CD14-positive monocyte (primary cell): Measurements from ENCODE around the gene RAB40C. TPM values are rescaled to one million over a fixed set of nuclear protein-coding genes. Genes with fewer than 3 reads are reported as not detected.

Experiments used
- DNase-seq, 3 donors: peaks; one replicate each; pipeline ENCODE4 v3.0.0-alpha.2; 2011 to 2022
- H2AFZ ChIP-seq: 2 replicates; pipeline ENCODE4 v1.6.0; 2012; ENCODE audit warnings: mild to moderate bottlenecking, low read depth, low read length, inconsistent platforms; ENCODE audit not compliant: insufficient read depth, poor library complexity, severe bottlenecking
- H3K27ac ChIP-seq, 2 donors: 1 replicate in 1 of 2; 2 replicates in 1 of 2; pipeline ENCODE4 v1.5.1; 2012 to 2013; ENCODE audit warnings: low read length in 2 of 2, control low read depth in 1 of 2, inconsistent platforms in 1 of 2, low read depth in 1 of 2, mild to moderate bottlenecking in 1 of 2
- H3K27me3 ChIP-seq, 2 donors: one replicate each; pipeline versions ENCODE4 v1.6.0 to v1.6.1; 2011 to 2013; ENCODE audit warnings: low read length in 2 of 2; ENCODE audit not compliant: control insufficient read depth in 2 of 2, insufficient read depth in 2 of 2
- H3K36me3 ChIP-seq, 2 donors: replicated peaks in 1 of 2; 1 replicate in 1 of 2; 2 replicates in 1 of 2; pipeline versions ENCODE4 v1.5.1 to v1.6.1; 2012 to 2013; ENCODE audit warnings: low read length in 2 of 2, control low read depth in 1 of 2, inconsistent platforms in 1 of 2, mild to moderate bottlenecking in 1 of 2; ENCODE audit not compliant: insufficient read depth in 2 of 2, control insufficient read depth in 1 of 2
- H3K4me1 ChIP-seq, 2 donors: 1 replicate in 1 of 2; 2 replicates in 1 of 2; pipeline versions ENCODE4 v1.5.1 to v1.6.1; 2012 to 2013; ENCODE audit warnings: low read length in 2 of 2, control low read depth in 1 of 2, inconsistent platforms in 1 of 2, mild to moderate bottlenecking in 1 of 2, moderate library complexity in 1 of 2; ENCODE audit not compliant: insufficient read depth in 2 of 2, control insufficient read depth in 1 of 2
- H3K4me2 ChIP-seq: replicated peaks from 2 replicates; pipeline ENCODE3; 2012; ENCODE audit warnings: low read length, moderate library complexity, mild to moderate bottlenecking; ENCODE audit not compliant: poor library complexity, severe bottlenecking; ENCODE audit errors: extremely low read depth
- H3K4me3 ChIP-seq, 3 experiments: fragments of 200-600 bp in 1 of 3; sonication (generic) in 1 of 3; replicated peaks in 1 of 3; 1 replicate in 2 of 3; 2 replicates in 1 of 3; pipeline ENCODE4 v1.5.1; 2011 to 2013; ENCODE audit warnings: low read length in 3 of 3, mild to moderate bottlenecking in 3 of 3, control low read depth in 2 of 3, low read depth in 2 of 3, inconsistent platforms in 1 of 3, moderate library complexity in 1 of 3
- H3K79me2 ChIP-seq: 2 replicates; pipeline ENCODE4 v1.6.0; 2012; ENCODE audit warnings: mild to moderate bottlenecking, control low read depth, inconsistent platforms, low read length, moderate library complexity; ENCODE audit not compliant: insufficient read depth
- H3K9ac ChIP-seq: 2 replicates; pipeline ENCODE4 v1.6.0; 2017; ENCODE audit warnings: low read length, mild to moderate bottlenecking; ENCODE audit not compliant: insufficient read depth, poor library complexity, severe bottlenecking
- H3K9me3 ChIP-seq, 2 donors: replicated peaks in 1 of 2; 1 replicate in 1 of 2; 2 replicates in 1 of 2; pipeline versions ENCODE4 v1.5.1 to v1.6.1; 2012 to 2013; ENCODE audit warnings: low read length in 2 of 2, control low read depth in 1 of 2; ENCODE audit not compliant: control insufficient read depth in 1 of 2, insufficient read depth in 1 of 2
- H4K20me1 ChIP-seq: 2 replicates; pipeline ENCODE4 v1.6.0; 2012; ENCODE audit warnings: mild to moderate bottlenecking, low read length, control low read depth, moderate library complexity; ENCODE audit not compliant: insufficient read depth
- H3K27ac Mint-ChIP-seq, 7 donors: one replicate each; pipeline ENCODE4 v1.8.0; 2020; ENCODE audit warnings: mild to moderate bottlenecking in 7 of 7, mixed read lengths in 7 of 7, moderate library complexity in 6 of 7, inconsistent platforms in 2 of 7
- H3K27me3 Mint-ChIP-seq, 3 donors: one replicate each; pipeline ENCODE4 v1.8.0; 2021 to 2022; ENCODE audit warnings: low read depth in 3 of 3, mild to moderate bottlenecking in 3 of 3, mixed read lengths in 3 of 3, moderate library complexity in 3 of 3, inconsistent platforms in 1 of 3
- H3K36me3 Mint-ChIP-seq, 2 donors: one replicate each; pipeline ENCODE4 v1.8.0; 2020; ENCODE audit warnings: mixed read lengths in 2 of 2, inconsistent platforms in 1 of 2, mild to moderate bottlenecking in 1 of 2
- H3K4me1 Mint-ChIP-seq: one replicate; pipeline ENCODE4 v1.8.0; 2020; ENCODE audit warnings: mild to moderate bottlenecking, mixed read lengths
- H3K4me3 Mint-ChIP-seq, 2 donors: one replicate each; pipeline ENCODE4 v1.8.0; 2020; ENCODE audit warnings: mild to moderate bottlenecking in 2 of 2, mixed read lengths in 2 of 2, moderate library complexity in 1 of 2
- H3K9me3 Mint-ChIP-seq, 7 donors: one replicate each; pipeline ENCODE4 v1.8.0; 2020 to 2022; ENCODE audit warnings: mixed read lengths in 7 of 7, mild to moderate bottlenecking in 6 of 7, moderate library complexity in 6 of 7, inconsistent platforms in 2 of 7
- WGBS: methylation state at CpG from one replicate; pipeline ENCODE4 v1.1.5; 2013; ENCODE audit warnings: missing lambda C conversion rate; ENCODE audit not compliant: insufficient coverage; 5-methylcytosine and 5-hydroxymethylcytosine counted together
- intact Hi-C, 2 donors: fragments of 100-400 bp; cut with micrococcal nuclease; formaldehyde crosslinking; loops; one replicate each; pipeline versions ENCODE4 v1.15.0 to v1.15.1; 2023
- polyA plus RNA-seq, 3 donors: library from polyadenylated mRNA; depleted of rRNA in 1 of 3; unstranded in 2 of 3; stranded (reverse) in 1 of 3; fragments of 300-500 nt in 2 of 3; fragments of >200 nt in 1 of 3; fragmentation: Illumina TruSeq in 2 of 3; gene quantifications; 1 replicate in 2 of 3; 2 replicates in 1 of 3; pipeline ENCODE4 v1.2.3, GENCODE V29; 2012 to 2021
- TF ChIP-seq, protein P1 (sequence below): fragments of 200-600 bp; IDR thresholded peaks from one replicate; pipeline ENCODE4 v1.8.0; 2022; ENCODE audit warnings: antibody characterized with exemption, mild to moderate bottlenecking

Gene RAB40C
- polyA plus RNA-seq, 3 donors, result 10.0 to 22.6 (median 10.9) TPM

GRCh38 chr16:549544-550263 is 40.2 kb upstream of the RAB40C start:
- no peak overlapping the region for H3K9ac ChIP-seq
- no peaks in the 10 kb centered on the region for H3K27me3 ChIP-seq
- no peak overlapping the region for H3K4me3 ChIP-seq

DNA sequence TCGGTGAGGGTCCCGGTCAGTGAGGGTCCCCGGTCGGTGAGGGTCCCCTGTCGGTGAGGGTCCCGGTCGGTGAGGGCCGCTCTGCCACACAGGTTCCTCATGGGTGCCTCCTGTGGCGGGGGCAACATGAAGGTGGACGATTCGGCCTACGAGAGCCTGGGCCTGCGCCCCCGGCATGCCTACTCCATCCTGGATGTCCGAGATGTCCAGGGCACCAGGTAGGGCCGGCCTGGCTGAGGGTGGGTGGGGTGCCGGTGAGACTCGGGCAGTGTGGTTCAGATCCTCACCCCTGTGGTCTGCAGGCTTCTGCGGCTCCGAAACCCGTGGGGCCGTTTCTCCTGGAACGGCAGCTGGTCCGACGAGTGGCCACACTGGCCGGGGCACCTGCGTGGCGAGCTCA is 38.7 kb upstream of the RAB40C start:
- Histone ChIP-seq H3K27me3 (no peaks in the 10 kb centered on the region), H2AFZ (no peak overlapping the region), H3K4me3 (no peak overlapping the region), H3K79me2 (no peaks in the 10 kb centered on the region), H3K36me3 (peaks cover 31 to 60% of the 10 kb centered on the region in 2 donors), H3K4me1 (peaks cover 0 to 14% of the 10 kb centered on the region in 2 donors), H4K20me1 (peaks cover 19% of the 10 kb centered on the region), H3K4me2 (no peak overlapping the region), H3K9ac (no peak overlapping the region), H3K9me3 (no peaks in the 10 kb centered on the region), H3K27ac (no peak overlapping the region)
- no peak for DNase-seq
- Mint-ChIP-seq H3K27ac (no peak overlapping the region), H3K4me1 (no peaks in the 10 kb centered on the region), H3K27me3 (no peaks in the 10 kb centered on the region), H3K9me3 (no peaks in the 10 kb centered on the region), H3K36me3 (peaks cover 10 to 20% of the 10 kb centered on the region in 2 donors), H3K4me3 (no peak overlapping the region)
- TF ChIP-seq, protein P1, sequence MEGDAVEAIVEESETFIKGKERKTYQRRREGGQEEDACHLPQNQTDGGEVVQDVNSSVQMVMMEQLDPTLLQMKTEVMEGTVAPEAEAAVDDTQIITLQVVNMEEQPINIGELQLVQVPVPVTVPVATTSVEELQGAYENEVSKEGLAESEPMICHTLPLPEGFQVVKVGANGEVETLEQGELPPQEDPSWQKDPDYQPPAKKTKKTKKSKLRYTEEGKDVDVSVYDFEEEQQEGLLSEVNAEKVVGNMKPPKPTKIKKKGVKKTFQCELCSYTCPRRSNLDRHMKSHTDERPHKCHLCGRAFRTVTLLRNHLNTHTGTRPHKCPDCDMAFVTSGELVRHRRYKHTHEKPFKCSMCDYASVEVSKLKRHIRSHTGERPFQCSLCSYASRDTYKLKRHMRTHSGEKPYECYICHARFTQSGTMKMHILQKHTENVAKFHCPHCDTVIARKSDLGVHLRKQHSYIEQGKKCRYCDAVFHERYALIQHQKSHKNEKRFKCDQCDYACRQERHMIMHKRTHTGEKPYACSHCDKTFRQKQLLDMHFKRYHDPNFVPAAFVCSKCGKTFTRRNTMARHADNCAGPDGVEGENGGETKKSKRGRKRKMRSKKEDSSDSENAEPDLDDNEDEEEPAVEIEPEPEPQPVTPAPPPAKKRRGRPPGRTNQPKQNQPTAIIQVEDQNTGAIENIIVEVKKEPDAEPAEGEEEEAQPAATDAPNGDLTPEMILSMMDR, result no peak
- 97% methylated on average over 28 of the region's 28 CpGs for WGBS
- intact Hi-C loops, result no loop called here

More at GRCh38 chr16:549544-550263, 40.2 kb upstream of the RAB40C start:
- Mint-ChIP-seq H3K4me3 (no peak overlapping the region), H3K27ac (no peak overlapping the region), H3K27me3 (no peaks in the 10 kb centered on the region), H3K9me3 (no peaks in the 10 kb centered on the region), H3K4me1 (no peaks in the 10 kb centered on the region), H3K36me3 (peaks cover 10 to 20% of the 10 kb centered on the region in 2 donors)
- WGBS, result 97% methylated on average over 43 of the region's 54 CpGs
- no peak for DNase-seq
- H3K4me2 ChIP-seq, result no peak overlapping the region
- H3K27ac ChIP-seq, result no peak overlapping the region
- H3K36me3 ChIP-seq, result peaks cover 31 to 60% of the 10 kb centered on the region in 2 donors
- peaks cover 33% of the 10 kb centered on the region for H4K20me1 ChIP-seq
- no peak overlapping the region for H2AFZ ChIP-seq
- H3K79me2 ChIP-seq, result no peaks in the 10 kb centered on the region
- H3K4me1 ChIP-seq, result peaks cover 0 to 14% of the 10 kb centered on the region in 2 donors
- no peaks in the 10 kb centered on the region for H3K9me3 ChIP-seq
- TF ChIP-seq, protein P1, result no peak
- intact Hi-C loops, result no loop called here
